Measurements from ENCODE around the gene LMO1. TPM values are rescaled to one million over a fixed set of nuclear protein-coding genes. Genes with fewer than 3 reads are reported as not detected.

LMO1 gene
- total RNA-seq, 1 experiment from 2014 or later, result 0.27 TPM

GRCh38 chr11:8232849-8233606 is 30.6 kb downstream of the LMO1 start (continued):
- TF ChIP-seq, protein P1, sequence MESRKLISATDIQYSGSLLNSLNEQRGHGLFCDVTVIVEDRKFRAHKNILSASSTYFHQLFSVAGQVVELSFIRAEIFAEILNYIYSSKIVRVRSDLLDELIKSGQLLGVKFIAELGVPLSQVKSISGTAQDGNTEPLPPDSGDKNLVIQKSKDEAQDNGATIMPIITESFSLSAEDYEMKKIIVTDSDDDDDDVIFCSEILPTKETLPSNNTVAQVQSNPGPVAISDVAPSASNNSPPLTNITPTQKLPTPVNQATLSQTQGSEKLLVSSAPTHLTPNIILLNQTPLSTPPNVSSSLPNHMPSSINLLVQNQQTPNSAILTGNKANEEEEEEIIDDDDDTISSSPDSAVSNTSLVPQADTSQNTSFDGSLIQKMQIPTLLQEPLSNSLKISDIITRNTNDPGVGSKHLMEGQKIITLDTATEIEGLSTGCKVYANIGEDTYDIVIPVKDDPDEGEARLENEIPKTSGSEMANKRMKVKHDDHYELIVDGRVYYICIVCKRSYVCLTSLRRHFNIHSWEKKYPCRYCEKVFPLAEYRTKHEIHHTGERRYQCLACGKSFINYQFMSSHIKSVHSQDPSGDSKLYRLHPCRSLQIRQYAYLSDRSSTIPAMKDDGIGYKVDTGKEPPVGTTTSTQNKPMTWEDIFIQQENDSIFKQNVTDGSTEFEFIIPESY (IDR thresholded peaks at IDR 0.05; ENCODE audit: extremely low read depth, insufficient replicate concordance, low read length), result no peak
- TF ChIP-seq ZNF274 (IDR thresholded peaks at IDR 0.05; ENCODE audit: low read depth, low read length), result no peak
- TF ChIP-seq, protein P2, sequence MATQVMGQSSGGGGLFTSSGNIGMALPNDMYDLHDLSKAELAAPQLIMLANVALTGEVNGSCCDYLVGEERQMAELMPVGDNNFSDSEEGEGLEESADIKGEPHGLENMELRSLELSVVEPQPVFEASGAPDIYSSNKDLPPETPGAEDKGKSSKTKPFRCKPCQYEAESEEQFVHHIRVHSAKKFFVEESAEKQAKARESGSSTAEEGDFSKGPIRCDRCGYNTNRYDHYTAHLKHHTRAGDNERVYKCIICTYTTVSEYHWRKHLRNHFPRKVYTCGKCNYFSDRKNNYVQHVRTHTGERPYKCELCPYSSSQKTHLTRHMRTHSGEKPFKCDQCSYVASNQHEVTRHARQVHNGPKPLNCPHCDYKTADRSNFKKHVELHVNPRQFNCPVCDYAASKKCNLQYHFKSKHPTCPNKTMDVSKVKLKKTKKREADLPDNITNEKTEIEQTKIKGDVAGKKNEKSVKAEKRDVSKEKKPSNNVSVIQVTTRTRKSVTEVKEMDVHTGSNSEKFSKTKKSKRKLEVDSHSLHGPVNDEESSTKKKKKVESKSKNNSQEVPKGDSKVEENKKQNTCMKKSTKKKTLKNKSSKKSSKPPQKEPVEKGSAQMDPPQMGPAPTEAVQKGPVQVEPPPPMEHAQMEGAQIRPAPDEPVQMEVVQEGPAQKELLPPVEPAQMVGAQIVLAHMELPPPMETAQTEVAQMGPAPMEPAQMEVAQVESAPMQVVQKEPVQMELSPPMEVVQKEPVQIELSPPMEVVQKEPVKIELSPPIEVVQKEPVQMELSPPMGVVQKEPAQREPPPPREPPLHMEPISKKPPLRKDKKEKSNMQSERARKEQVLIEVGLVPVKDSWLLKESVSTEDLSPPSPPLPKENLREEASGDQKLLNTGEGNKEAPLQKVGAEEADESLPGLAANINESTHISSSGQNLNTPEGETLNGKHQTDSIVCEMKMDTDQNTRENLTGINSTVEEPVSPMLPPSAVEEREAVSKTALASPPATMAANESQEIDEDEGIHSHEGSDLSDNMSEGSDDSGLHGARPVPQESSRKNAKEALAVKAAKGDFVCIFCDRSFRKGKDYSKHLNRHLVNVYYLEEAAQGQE (IDR thresholded peaks at IDR 0.05; ENCODE audit: low read depth), result no peak
- no peak for TF ChIP-seq TCF7L2 (IDR thresholded peaks at IDR 0.05; ENCODE audit: borderline replicate concordance, extremely low read depth, insufficient read depth, insufficient read length)
- no peak for TF ChIP-seq ATF3 (IDR thresholded peaks at IDR 0.05)

GRCh38 chr11:8232414-8232813 is 31.3 kb downstream of the LMO1 start:
- Histone ChIP-seq H3K79me2 (ENCODE audit: insufficient read depth, low read length) (no peaks in the 10 kb centered on the region), H3K27ac (ENCODE audit: low read depth, low read length) (no peak overlapping the region), H3K9ac (ENCODE audit: low read length) (no peak overlapping the region), H2AFZ (ENCODE audit: low read depth, low read length, poor library complexity, severe bottlenecking) (no peak overlapping the region), H3K4me1 (ENCODE audit: control insufficient read depth in 1 of 2, insufficient read depth in 2 of 2, low read length in 2 of 2) (peaks cover 9 to 14% of the 10 kb centered on the region in 2 experiments; a peak in 3 of 4 replicates), H3K9me3 (ENCODE audit: control insufficient read depth in 1 of 2, insufficient read depth in 1 of 2, low read depth in 1 of 2, low read length in 2 of 2) (no peaks in the 10 kb centered on the region), H3K4me3 (replicated peaks in 1 of 2; ENCODE audit: low read depth in 1 of 2, low read length in 2 of 2) (no peak overlapping the region), H3K27me3 (ENCODE audit: insufficient read depth, low read length) (no peaks in the 10 kb centered on the region), H3K36me3 (ENCODE audit: control insufficient read depth in 1 of 2, insufficient read depth in 2 of 2, low read length in 2 of 2) (no peaks in the 10 kb centered on the region), H3K4me2 (ENCODE audit: low read length) (no peak overlapping the region), H3K9me2 (ENCODE audit: insufficient read depth) (no peaks in the 10 kb centered on the region), H4K20me1 (ENCODE audit: insufficient read depth) (no peaks in the 10 kb centered on the region)
- RAD21 ChIA-PET (ENCODE audit: low non-redundant PET in 1 of 2, low total read pairs in 2 of 2, uncharacterized antibody in 2 of 2, unreplicated experiment in 2 of 2), result no interaction called here
- no peak for DNase-seq (ENCODE audit: low read depth, low spot score)
- CTCF ChIA-PET, result interaction anchor here (0.8 to 3.0 kb wide), 2 partner anchors 13 to 15 kb away, joined by 3 to 13 read pairs; no protein-coding TSS in a partner anchor
- POLR2A ChIA-PET, result no interaction called here
- intact Hi-C loops (cut with micrococcal nuclease), result no loop called here
- BruUV-seq (replicated peaks), result no TSS peak
- ATAC-seq, result no peak
- TF ChIP-seq EGR1 (IDR thresholded peaks at IDR 0.05; ENCODE audit: low read depth) (no peak), JUND (IDR thresholded peaks at IDR 0.05) (no peak), ZNF274 (IDR thresholded peaks at IDR 0.05; ENCODE audit: low read depth, low read length) (no peak), FOSL1 (IDR thresholded peaks at IDR 0.05; ENCODE audit: low read depth) (no peak), SIN3A (IDR thresholded peaks at IDR 0.05; ENCODE audit: low read depth) (no peak), EZH2 (IDR thresholded peaks at IDR 0.05) (no peak), TCF7L2 (IDR thresholded peaks at IDR 0.05; ENCODE audit: borderline replicate concordance, extremely low read depth, insufficient read depth, insufficient read length) (no peak), CBX3 (IDR thresholded peaks at IDR 0.05; ENCODE audit: low read depth) (no peak), YY1 (IDR thresholded peaks at IDR 0.05; ENCODE audit: extremely low read depth, insufficient replicate concordance, low read depth, low read length) (no peak), EZH2phosphoT487 (IDR thresholded peaks at IDR 0.05; ENCODE audit: borderline replicate concordance) (no peak), CEBPB (IDR thresholded peaks at IDR 0.05; ENCODE audit: low read depth) (no peak), SRF (IDR thresholded peaks at IDR 0.05; ENCODE audit: low read depth) (no peak)
- TF ChIP-seq, protein P3, sequence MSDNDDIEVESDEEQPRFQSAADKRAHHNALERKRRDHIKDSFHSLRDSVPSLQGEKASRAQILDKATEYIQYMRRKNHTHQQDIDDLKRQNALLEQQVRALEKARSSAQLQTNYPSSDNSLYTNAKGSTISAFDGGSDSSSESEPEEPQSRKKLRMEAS (IDR thresholded peaks at IDR 0.05), result no peak
- TF ChIP-seq, protein P1 (IDR thresholded peaks at IDR 0.05; ENCODE audit: extremely low read depth, insufficient replicate concordance, low read length), result no peak

Measured in HCT116 (cell line).